Sciatic nerve (tissue), 2 donors: ENCODE results near the gene ZNRF3. TPM values are rescaled to one million over a fixed set of nuclear protein-coding genes. Genes with fewer than 3 reads are reported as not detected.
"Not testable (repeated sequence)": the region's sequence is repeated elsewhere in the genome, so short reads cannot be mapped to it uniquely, and the experiment has no call there.

Experiments used
- ATAC-seq: fragments of 200-7000 bp; cut with Tn5 transposase; one replicate; pipeline ENCODE4 v1.9.1; 2020; ENCODE audit warnings: mild to moderate bottlenecking, moderate library complexity
- DNase-seq: peaks from one replicate; pipeline ENCODE4 v3.0.0-alpha.2; 2020; ENCODE audit warnings: low spot score
- intact Hi-C: fragments of 100-400 bp; cut with DNase I; formaldehyde crosslinking; loops from one replicate; pipeline ENCODE4 v1.14.2; 2022
- total RNA-seq: library from RNA; stranded (reverse); fragmentation: NEBNext Ultra II Directional; extraction: Animal tissue kit (Norgen Biotek cat#: 25700); gene quantifications from one replicate; pipeline ENCODE4 v1.2.1, GENCODE V29; 2021
- donor health status: DM: no; HTN: no; CAD: no.
- donor health status: DM: no; HTN: no; CAD: no.

ZNRF3 gene
- total RNA-seq, 1 donor from 2014 or later, result 12.9 TPM

GRCh38 chr22:28882545-28882877 lies 861 bp upstream of the ZNRF3 start:
- peak; percentile 56 for ATAC-seq

GRCh38 chr22:28883657-28883916 lies 215 bp downstream of the ZNRF3 start:
- ATAC-seq, result no peak
- DNase-seq, result no peak
- intact Hi-C loops, result loop anchor here (5.0 kb wide), 1 partner anchor 1159 kb away; no protein-coding TSS in a partner anchor

More at GRCh38 chr22:28882545-28882877, 861 bp upstream of the ZNRF3 start:
- DNase-seq, result no peak
- intact Hi-C loops, result loop anchor here (5.0 kb wide), 1 partner anchor 1160 kb away; no protein-coding TSS in a partner anchor

- ATAC-seq, result no peak
- DNase-seq, result peak; percentile 68
- intact Hi-C loops, result loop anchor here (5.0 kb wide), 1 partner anchor 1158 kb away; no protein-coding TSS in a partner anchor
These were observed 760 bp downstream of the ZNRF3 start for GRCh38 chr22:28883917-28884746.

GRCh38 chr22:28884747-28885350 lies 1.5 kb downstream of the ZNRF3 start:
- DNase-seq, result no peak
- intact Hi-C loops, result loop anchor here (5.0 kb wide), 1 partner anchor 1157 kb away; no protein-coding TSS in a partner anchor

GRCh38 chr22:28885939-28886338 lies 2.6 kb downstream of the ZNRF3 start:
- intact Hi-C loops, result no loop called here
- ATAC-seq (no peak), DNase-seq (no peak)

More at GRCh38 chr22:28884747-28885350, 1.5 kb downstream of the ZNRF3 start:
- ATAC-seq, result no peak

GRCh38 chr22:28886679-28887078 lies 3.3 kb downstream of the ZNRF3 start:
- intact Hi-C loops, ATAC-seq, DNase-seq: not testable (repeated sequence)

- ATAC-seq (no peak), DNase-seq (no peak)
- intact Hi-C loops, result no loop called here
These were observed 4.5 kb downstream of the ZNRF3 start for GRCh38 chr22:28887725-28888459.

GRCh38 chr22:28889478-28890024 lies 6.2 kb downstream of the ZNRF3 start:
- ATAC-seq (no peak), DNase-seq (no peak)
- intact Hi-C loops, result no loop called here

GRCh38 chr22:28891156-28891733 lies 7.9 kb downstream of the ZNRF3 start:
- no peak for ATAC-seq
- DNase-seq, result no peak
- intact Hi-C loops, result no loop called here

GRCh38 chr22:28892175-28892731 lies 8.9 kb downstream of the ZNRF3 start:
- ATAC-seq, result no peak
- intact Hi-C loops, result no loop called here
- DNase-seq, result no peak

GRCh38 chr22:28893810-28894209 lies 10.4 kb downstream of the ZNRF3 start:
- no peak for DNase-seq
- no peak for ATAC-seq
- intact Hi-C loops, result no loop called here

- intact Hi-C loops, result no loop called here
- no peak for DNase-seq
These were observed 11.0 kb downstream of the ZNRF3 start for GRCh38 chr22:28894334-28894733.

GRCh38 chr22:28894807-28895206 lies 11.4 kb downstream of the ZNRF3 start:
- intact Hi-C loops, result no loop called here
- DNase-seq, result no peak
- ATAC-seq, result no peak

More at GRCh38 chr22:28894334-28894733, 11.0 kb downstream of the ZNRF3 start:
- no peak for ATAC-seq

GRCh38 chr22:28896611-28897010 lies 13.2 kb downstream of the ZNRF3 start:
- DNase-seq, result no peak
- no peak for ATAC-seq
- intact Hi-C loops, result no loop called here

GRCh38 chr22:28898233-28898629 lies 14.9 kb downstream of the ZNRF3 start:
- intact Hi-C loops, result no loop called here
- ATAC-seq (no peak), DNase-seq (no peak)

- ATAC-seq, result no peak
- DNase-seq, result no peak
- intact Hi-C loops, result no loop called here
These were observed 16.0 kb downstream of the ZNRF3 start for GRCh38 chr22:28899199-28899853.

- no peak for ATAC-seq
- DNase-seq, result no peak
- intact Hi-C loops, result no loop called here
These were observed 17.1 kb downstream of the ZNRF3 start for GRCh38 chr22:28900379-28900925.

- intact Hi-C loops, result no loop called here
- DNase-seq (no peak), ATAC-seq (no peak)
These were observed 19.1 kb downstream of the ZNRF3 start for GRCh38 chr22:28902490-28902889.
